CD4-positive, CD25-positive, alpha-beta regulatory T cell (primary cell): ENCODE data around the gene SUPT4H1. TPM values are rescaled to one million over a fixed set of nuclear protein-coding genes. Genes with fewer than 3 reads are reported as not detected.

Source experiments
- ATAC-seq, 2 donors: fragments of 150-1000 bp; cut with Tn5 transposase; one replicate each; pipeline ENCODE4 v1.10.0; 2021; ENCODE audit warnings: low read depth in 2 of 2, moderate number of reproducible peaks in 2 of 2, moderate library complexity in 1 of 2
- DNase-seq, 3 donors: peaks; one replicate each; pipeline versions ENCODE4 v3.0.0 to v3.0.0-alpha.2; 2012 to 2022; ENCODE audit warnings: mixed read lengths in 1 of 3
- H3K27ac ChIP-seq: one replicate; pipeline ENCODE4 v1.7.0; 2013; ENCODE audit warnings: mild to moderate bottlenecking, low read length; ENCODE audit not compliant: insufficient read depth, poor library complexity, severe bottlenecking
- H3K27me3 ChIP-seq: one replicate; pipeline ENCODE4 v1.7.0; 2013; ENCODE audit warnings: low read length; ENCODE audit not compliant: control insufficient read depth, insufficient read depth
- H3K36me3 ChIP-seq: one replicate; pipeline ENCODE4 v1.7.0; 2013; ENCODE audit warnings: mild to moderate bottlenecking, low read length, moderate library complexity; ENCODE audit not compliant: control insufficient read depth, insufficient read depth
- H3K4me1 ChIP-seq: 2 replicates; pipeline ENCODE4 v1.7.0; 2013; ENCODE audit warnings: mild to moderate bottlenecking, low read length; ENCODE audit not compliant: insufficient read depth, control insufficient read depth, poor library complexity, severe bottlenecking
- H3K4me3 ChIP-seq: one replicate; pipeline ENCODE4 v1.7.0; 2013; ENCODE audit warnings: low read depth, mild to moderate bottlenecking, low read length, moderate library complexity
- H3K9me3 ChIP-seq, 2 experiments: 1 replicate in 1 of 2; 2 replicates in 1 of 2; pipeline ENCODE4 v1.7.0; 2013; ENCODE audit warnings: low read length in 2 of 2, mild to moderate bottlenecking in 1 of 2, moderate library complexity in 1 of 2; ENCODE audit not compliant: control insufficient read depth in 2 of 2
- H3K27ac Mint-ChIP-seq, 3 donors: one replicate each; pipeline ENCODE4 v1.8.0; 2020 to 2022; ENCODE audit warnings: mild to moderate bottlenecking in 3 of 3, mixed read lengths in 3 of 3, moderate library complexity in 2 of 3
- H3K27me3 Mint-ChIP-seq: one replicate; pipeline ENCODE4 v1.8.0; 2022; ENCODE audit warnings: mild to moderate bottlenecking, mixed read lengths
- H3K36me3 Mint-ChIP-seq: one replicate; pipeline ENCODE4 v1.8.0; 2020; ENCODE audit warnings: mixed read lengths
- H3K4me1 Mint-ChIP-seq, 4 donors: one replicate each; pipeline ENCODE4 v1.8.0; 2020 to 2022; ENCODE audit warnings: mixed read lengths in 4 of 4, mild to moderate bottlenecking in 1 of 4
- H3K4me3 Mint-ChIP-seq, 4 donors: one replicate each; pipeline ENCODE4 v1.8.0; 2020 to 2022; ENCODE audit warnings: mild to moderate bottlenecking in 4 of 4, mixed read lengths in 4 of 4, moderate library complexity in 3 of 4
- H3K9me3 Mint-ChIP-seq, 7 donors: one replicate each; pipeline ENCODE4 v1.8.0; 2020 to 2022; ENCODE audit warnings: mixed read lengths in 7 of 7, mild to moderate bottlenecking in 3 of 7, moderate library complexity in 2 of 7
- polyA plus RNA-seq, 4 donors: library from polyadenylated mRNA; unstranded; fragments of 300-500 nt; fragmentation: Illumina TruSeq; gene quantifications; one replicate each; pipeline ENCODE4 v1.2.3, GENCODE V29; 2021
- total RNA-seq: library from RNA; stranded (reverse); gene quantifications from one replicate; pipeline ENCODE4 v1.2.3, GENCODE V29; 2022

SUPT4H1 gene
- total and polyA plus RNA-seq, 5 donors from 2014 or later, result 52.6 to 177 (median 126) TPM

- Histone ChIP-seq H3K27ac (peak overlapping the region; percentile 99), H3K4me3 (peak overlapping the region; percentile 92), H3K36me3 (no peaks in the 10 kb centered on the region), H3K4me1 (peaks cover 98% of the 10 kb centered on the region), H3K9me3 (no peaks in the 10 kb centered on the region), H3K27me3 (no peaks in the 10 kb centered on the region)
- Mint-ChIP-seq H3K36me3 (peaks cover 6% of the 10 kb centered on the region), H3K4me1 (peaks cover 5 to 85% (median 53%) of the 10 kb centered on the region in 4 donors), H3K9me3 (no peaks in the 10 kb centered on the region), H3K27me3 (no peaks in the 10 kb centered on the region), H3K4me3 (peak overlapping the region; percentile 97 to 100 (median 99)), H3K27ac (peak overlapping the region; percentile 93 to 100 (median 99))
- ATAC-seq (no peak), DNase-seq (peak in 2 of 3 donors; percentile 35 to 83)
These were observed 14.8 kb downstream of the SUPT4H1 start for GRCh38 chr17:58337210-58337599.

- DNase-seq, result peak in 2 of 3 donors; percentile 23 to 49
- peaks cover 5 to 80% (median 49%) of the 10 kb centered on the region in 4 donors for H3K4me1 Mint-ChIP-seq
These were observed 15.4 kb downstream of the SUPT4H1 start for GRCh38 chr17:58336456-58337209.

GRCh38 chr17:58335779-58336455 is 16.1 kb downstream of the SUPT4H1 start:
- peaks cover 2% of the 10 kb centered on the region for H3K36me3 ChIP-seq
- H3K27me3 Mint-ChIP-seq, result peaks cover 4% of the 10 kb centered on the region
- peak overlapping the region; percentile 99 for H3K27ac ChIP-seq
- H3K27ac Mint-ChIP-seq, result peak overlapping the region; percentile 93 to 100 (median 99)
- no peaks in the 10 kb centered on the region for H3K27me3 ChIP-seq
- ATAC-seq (peak; percentile 28 to 33), DNase-seq (peak; percentile 62 to 94 (median 80))
- peaks cover 5 to 74% (median 46%) of the 10 kb centered on the region in 4 donors for H3K4me1 Mint-ChIP-seq
- peaks cover 87% of the 10 kb centered on the region for H3K4me1 ChIP-seq
- H3K4me3 Mint-ChIP-seq, result peak overlapping the region; percentile 97 to 100 (median 99)
- no peaks in the 10 kb centered on the region for H3K9me3 Mint-ChIP-seq
- H3K4me3 ChIP-seq, result peak overlapping the region; percentile 92
- H3K9me3 ChIP-seq, result no peaks in the 10 kb centered on the region
- H3K36me3 Mint-ChIP-seq, result peaks cover 10% of the 10 kb centered on the region

More at GRCh38 chr17:58336456-58337209, 15.4 kb downstream of the SUPT4H1 start:
- Mint-ChIP-seq H3K27me3 (no peaks in the 10 kb centered on the region), H3K4me3 (peak overlapping the region; percentile 97 to 100 (median 99)), H3K27ac (peak overlapping the region; percentile 93 to 100 (median 99)), H3K36me3 (peaks cover 4% of the 10 kb centered on the region), H3K9me3 (no peaks in the 10 kb centered on the region)
- Histone ChIP-seq H3K27ac (peak overlapping the region; percentile 99), H3K36me3 (no peaks in the 10 kb centered on the region), H3K4me3 (peak overlapping the region; percentile 92), H3K9me3 (no peaks in the 10 kb centered on the region), H3K27me3 (no peaks in the 10 kb centered on the region), H3K4me1 (peaks cover 94% of the 10 kb centered on the region)
- ATAC-seq, result no peak

GRCh38 chr17:58335061-58335731 is 16.8 kb downstream of the SUPT4H1 start:
- H3K27ac ChIP-seq, result peak overlapping the region; percentile 99
- Mint-ChIP-seq H3K27ac (peak overlapping the region; percentile 93 to 100 (median 99)), H3K4me3 (peak overlapping the region; percentile 97 to 100 (median 99)), H3K9me3 (no peaks in the 10 kb centered on the region), H3K36me3 (peaks cover 17% of the 10 kb centered on the region), H3K27me3 (peaks cover 4% of the 10 kb centered on the region), H3K4me1 (peaks cover 3 to 67% (median 41%) of the 10 kb centered on the region in 4 donors)
- H3K4me3 ChIP-seq, result peak overlapping the region; percentile 92
- no peaks in the 10 kb centered on the region for H3K27me3 ChIP-seq
- peaks cover 9% of the 10 kb centered on the region for H3K36me3 ChIP-seq
- DNase-seq (peak in 2 of 3 donors; percentile 9 to 66), ATAC-seq (no peak)
- peaks cover 83% of the 10 kb centered on the region for H3K4me1 ChIP-seq
- no peaks in the 10 kb centered on the region for H3K9me3 ChIP-seq

GRCh38 chr17:58334661-58335060 is 17.3 kb downstream of the SUPT4H1 start:
- H3K4me1 Mint-ChIP-seq, result peaks cover 0 to 63% (median 39%) of the 10 kb centered on the region in 4 donors
- peaks cover 10% of the 10 kb centered on the region for H3K36me3 ChIP-seq
- peak overlapping the region; percentile 97 to 100 (median 99) for H3K4me3 Mint-ChIP-seq
- DNase-seq (peak in 1 of 3 donors; percentile 33), ATAC-seq (no peak)
- no peaks in the 10 kb centered on the region for H3K27me3 ChIP-seq
- H3K9me3 ChIP-seq, result no peaks in the 10 kb centered on the region
- peak overlapping the region; percentile 92 for H3K4me3 ChIP-seq
- H3K9me3 Mint-ChIP-seq, result no peaks in the 10 kb centered on the region
- H3K27ac ChIP-seq, result peak overlapping the region; percentile 99
- peaks cover 81% of the 10 kb centered on the region for H3K4me1 ChIP-seq
- H3K36me3 Mint-ChIP-seq, result peaks cover 19% of the 10 kb centered on the region
- peaks cover 4% of the 10 kb centered on the region for H3K27me3 Mint-ChIP-seq
- H3K27ac Mint-ChIP-seq, result peak overlapping the region; percentile 93 to 100 (median 99)

- Histone ChIP-seq H3K36me3 (peaks cover 10% of the 10 kb centered on the region), H3K27me3 (no peaks in the 10 kb centered on the region), H3K9me3 (no peaks in the 10 kb centered on the region), H3K27ac (peak overlapping the region; percentile 99), H3K4me1 (peaks cover 81% of the 10 kb centered on the region), H3K4me3 (peak overlapping the region; percentile 92)
- no peak for DNase-seq
- ATAC-seq, result no peak
- Mint-ChIP-seq H3K36me3 (peaks cover 19% of the 10 kb centered on the region), H3K27me3 (peaks cover 4% of the 10 kb centered on the region), H3K27ac (peak overlapping the region; percentile 93 to 100 (median 99)), H3K9me3 (no peaks in the 10 kb centered on the region), H3K4me3 (peak overlapping the region; percentile 97 to 100 (median 99)), H3K4me1 (peaks cover 0 to 63% (median 37%) of the 10 kb centered on the region in 4 donors)
These were observed 17.7 kb downstream of the SUPT4H1 start for GRCh38 chr17:58334256-58334655.

- Histone ChIP-seq H3K36me3 (peaks cover 10% of the 10 kb centered on the region), H3K4me3 (peak overlapping the region; percentile 92), H3K27me3 (no peaks in the 10 kb centered on the region), H3K27ac (peak overlapping the region; percentile 99), H3K4me1 (peaks cover 81% of the 10 kb centered on the region), H3K9me3 (no peaks in the 10 kb centered on the region)
- H3K9me3 Mint-ChIP-seq, result peaks cover 0 to 2% (median 0%) of the 10 kb centered on the region in 7 donors
- peak overlapping the region; percentile 97 to 100 (median 99) for H3K4me3 Mint-ChIP-seq
- peaks cover 0 to 63% (median 38%) of the 10 kb centered on the region in 4 donors for H3K4me1 Mint-ChIP-seq
- ATAC-seq (no peak), DNase-seq (peak in 2 of 3 donors; percentile 18 to 70)
- peaks cover 19% of the 10 kb centered on the region for H3K36me3 Mint-ChIP-seq
- H3K27ac Mint-ChIP-seq, result peak overlapping the region; percentile 93 to 100 (median 99)
- peaks cover 4% of the 10 kb centered on the region for H3K27me3 Mint-ChIP-seq
These were observed 18.2 kb downstream of the SUPT4H1 start for GRCh38 chr17:58333736-58334207.
